Measurements from ENCODE around the gene PKD1.
"Not testable (repeated sequence)": the region's sequence is repeated elsewhere in the genome, so short reads cannot be mapped to it uniquely, and the experiment has no call there.

The PKD1 gene

GRCh38 chr16:2123706-2124376 is 11.9 kb downstream of the PKD1 start:
- not testable (repeated sequence) for DNase-seq (ENCODE audit: low spot score)

- not testable (repeated sequence) for DNase-seq (ENCODE audit: low spot score)
Measured at GRCh38 chr16:2122934-2123683, 12.6 kb downstream of the PKD1 start.

GRCh38 chr16:2122429-2122828 is 13.3 kb downstream of the PKD1 start:
- DNase-seq (ENCODE audit: low spot score) = no peak

GRCh38 chr16:2121853-2122252 is 13.8 kb downstream of the PKD1 start:
- no peak for DNase-seq (ENCODE audit: low spot score)

GRCh38 chr16:2121325-2121724 is 14.4 kb downstream of the PKD1 start:
- DNase-seq (ENCODE audit: low spot score) = peak; percentile 47

GRCh38 chr16:2117960-2118722 is 17.6 kb downstream of the PKD1 start:
- DNase-seq (ENCODE audit: low spot score) = not testable (repeated sequence)

- DNase-seq (ENCODE audit: low spot score) = not testable (repeated sequence)
Measured at GRCh38 chr16:2117341-2117740, 18.4 kb downstream of the PKD1 start.

- DNase-seq (ENCODE audit: low spot score) = not testable (repeated sequence)
Measured at GRCh38 chr16:2116428-2116827, 19.3 kb downstream of the PKD1 start.

- no peak for DNase-seq (ENCODE audit: low spot score)
Measured at GRCh38 chr16:2115591-2115973, 20.1 kb downstream of the PKD1 start.

GRCh38 chr16:2114885-2115590 is 20.7 kb downstream of the PKD1 start:
- not testable (repeated sequence) for DNase-seq (ENCODE audit: low spot score)

GRCh38 chr16:2114225-2114624 is 21.5 kb downstream of the PKD1 start:
- not testable (repeated sequence) for DNase-seq (ENCODE audit: low spot score)

- DNase-seq (ENCODE audit: low spot score) = not testable (repeated sequence)
Measured at GRCh38 chr16:2112539-2113106, 23.1 kb downstream of the PKD1 start.

- DNase-seq (ENCODE audit: low spot score) = not testable (repeated sequence)
Measured at GRCh38 chr16:2111412-2112335, 24.0 kb downstream of the PKD1 start.

GRCh38 chr16:2111009-2111353 is 24.7 kb downstream of the PKD1 start:
- not testable (repeated sequence) for DNase-seq (ENCODE audit: low spot score)

GRCh38 chr16:2110332-2111008 is 25.2 kb downstream of the PKD1 start:
- not testable (repeated sequence) for DNase-seq (ENCODE audit: low spot score)

- not testable (repeated sequence) for DNase-seq (ENCODE audit: low spot score)
Measured at GRCh38 chr16:2109872-2110271, 25.8 kb downstream of the PKD1 start.

GRCh38 chr16:2109271-2109580 is 26.5 kb downstream of the PKD1 start:
- not testable (repeated sequence) for DNase-seq (ENCODE audit: low spot score)

GRCh38 chr16:2108446-2109270 is 27.0 kb downstream of the PKD1 start:
- not testable (repeated sequence) for DNase-seq (ENCODE audit: low spot score)

GRCh38 chr16:2107791-2108125 is 27.9 kb downstream of the PKD1 start:
- not testable (repeated sequence) for DNase-seq (ENCODE audit: low spot score)

Measured in AG08395 (cell line).